WTC11 (cell line): ENCODE measurements around the gene ITPR3.

Experiments
- ATF1 ChIP-seq: sonication (generic); formaldehyde crosslinking; IDR thresholded peaks from 2 replicates; pipeline ENCODE4 v1.8.1; 2023; ENCODE audit warnings: mild to moderate bottlenecking, moderate library complexity, missing genetic modification reagents
- CREB1 ChIP-seq: sonication (generic); formaldehyde crosslinking; IDR thresholded peaks from 2 replicates; pipeline ENCODE4 v1.8.0; 2023; ENCODE audit warnings: mild to moderate bottlenecking, missing genetic modification reagents
- CTCF ChIP-seq: fragments of 200-600 bp; IDR thresholded peaks from 2 replicates; pipeline ENCODE4 v1.8.0; 2022; ENCODE audit warnings: antibody characterized with exemption
- HMGXB4 ChIP-seq: sonication (generic); formaldehyde crosslinking; IDR thresholded peaks from 2 replicates; pipeline ENCODE4 v1.8.1; 2023; ENCODE audit warnings: mild to moderate bottlenecking, moderate library complexity, missing genetic modification reagents
- PRDM15 ChIP-seq: sonication (generic); formaldehyde crosslinking; IDR thresholded peaks from 2 replicates; pipeline ENCODE4 v1.8.0; 2022; ENCODE audit warnings: missing genetic modification reagents
- TCF7 ChIP-seq: sonication (generic); formaldehyde crosslinking; IDR thresholded peaks from 2 replicates; pipeline ENCODE4 v1.8.0; 2022; ENCODE audit warnings: mild to moderate bottlenecking, low read depth, missing genetic modification reagents, moderate library complexity
- TEAD4 ChIP-seq: sonication (generic); formaldehyde crosslinking; IDR thresholded peaks from 2 replicates; pipeline ENCODE4 v1.8.0; 2022; ENCODE audit warnings: mild to moderate bottlenecking, missing genetic modification reagents
- USF2 ChIP-seq: sonication (generic); formaldehyde crosslinking; IDR thresholded peaks from 2 replicates; pipeline ENCODE4 v1.8.1; 2023; ENCODE audit warnings: mild to moderate bottlenecking, missing genetic modification reagents, moderate library complexity
- ZNF121 ChIP-seq: sonication (generic); formaldehyde crosslinking; IDR thresholded peaks from 2 replicates; pipeline ENCODE4 v1.8.0; 2023; ENCODE audit warnings: missing genetic modification reagents
- ZNF232 ChIP-seq: sonication (generic); formaldehyde crosslinking; IDR thresholded peaks from 2 replicates; pipeline ENCODE4 v1.8.0; 2022; ENCODE audit warnings: mild to moderate bottlenecking, missing genetic modification reagents

GRCh38 chr6:33633084-33633461 lies 12.0 kb downstream of the ITPR3 start:
- TF ChIP-seq CTCF (no peak), CREB1 (CRISPR knock-in tag) (no peak), HMGXB4 (CRISPR knock-in tag) (no peak), ATF1 (CRISPR knock-in tag) (no peak), ZNF121 (CRISPR knock-in tag) (no peak), TCF7 (no peak), ZNF232 (CRISPR knock-in tag) (0 out of 2 replicates have a peak, but pooled peaks have one; percentile 27), TEAD4 (no peak), USF2 (CRISPR knock-in tag) (no peak), PRDM15 (CRISPR knock-in tag) (no peak)
